Measurements from ENCODE around the gene DDX10. TPM values are rescaled to one million over a fixed set of nuclear protein-coding genes. Genes with fewer than 3 reads are reported as not detected.

Gene DDX10
- total and polyA plus RNA-seq, 10 donors, result 17.5 to 39.3 (median 23.0) TPM

- Histone ChIP-seq H3K4me3 (no peak overlapping the region), H3K27ac (no peak overlapping the region), H3K4me1 (peaks cover 0 to 12% (median 4%) of the 10 kb centered on the region in 6 donors), H3K27me3 (replicated peaks in 1 of 7) (no peaks in the 10 kb centered on the region), H3K9me3 (no peaks in the 10 kb centered on the region), H3K36me3 (no peaks in the 10 kb centered on the region)
- TF ChIP-seq CTCF (IDR thresholded peaks at IDR 0.05 in 8 of 11, conservative IDR thresholded peaks at IDR 0.05 in 3 of 11) (no peak), POLR2A (IDR thresholded peaks at IDR 0.05) (no peak), POLR2AphosphoS5 (IDR thresholded peaks at IDR 0.05) (no peak)
- intact Hi-C loops (cut with DNase I; ENCODE audit: low total_unique reads), result no loop called here
- WGBS, 5 donors, result 45 to 58% (median 56%) methylated on average over 2 of the region's 2 CpGs
- DNase-seq, result no peak
Observed at GRCh38 chr11:108754901-108755625, 90.2 kb downstream of the DDX10 start.

DNA sequence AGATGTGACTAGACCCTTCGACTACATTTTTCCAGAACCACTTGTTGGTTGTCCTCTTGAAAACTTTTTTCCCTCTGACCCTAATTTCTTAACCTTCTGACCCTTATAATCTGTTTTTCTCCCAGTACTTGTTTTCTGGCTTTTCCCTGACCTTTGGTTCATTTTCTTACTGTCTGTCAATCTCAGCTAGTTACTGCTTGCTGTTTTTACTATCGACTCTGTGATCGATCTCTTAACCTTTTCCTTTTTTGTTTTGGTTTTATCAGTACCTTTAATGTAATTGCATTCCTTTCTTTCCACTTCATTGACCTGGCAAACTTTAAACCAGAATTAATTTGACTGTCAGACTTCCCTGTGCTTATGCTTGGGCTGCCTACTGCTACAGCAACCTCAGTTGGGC, 92.8 kb downstream of the DDX10 start:
- H3K4me3 ChIP-seq, result no peak overlapping the region
- TF ChIP-seq POLR2AphosphoS5 (IDR thresholded peaks at IDR 0.05) (no peak), POLR2A (IDR thresholded peaks at IDR 0.05) (no peak)
- H3K27ac ChIP-seq, result no peak overlapping the region
- no peaks in the 10 kb centered on the region for H3K36me3 ChIP-seq
- WGBS, 5 donors, result 80 to 87% (median 83%) methylated on average over 3 of the region's 3 CpGs
- no peaks in the 10 kb centered on the region for H3K9me3 ChIP-seq
- intact Hi-C loops (cut with DNase I; ENCODE audit: low total_unique reads), result no loop called here
- H3K4me1 ChIP-seq, result peaks cover 0 to 12% (median 4%) of the 10 kb centered on the region in 6 donors
- no peak for DNase-seq
- no peaks in the 10 kb centered on the region for H3K27me3 ChIP-seq (replicated peaks in 1 of 7)

- Histone ChIP-seq H3K4me1 (peaks cover 0 to 12% (median 4%) of the 10 kb centered on the region in 6 donors), H3K36me3 (no peaks in the 10 kb centered on the region), H3K27ac (no peak overlapping the region), H3K9me3 (no peaks in the 10 kb centered on the region), H3K27me3 (replicated peaks in 1 of 7) (no peaks in the 10 kb centered on the region), H3K4me3 (no peak overlapping the region)
- intact Hi-C loops (cut with DNase I; ENCODE audit: low total_unique reads), result no loop called here
- DNase-seq, result no peak
- TF ChIP-seq CTCF (IDR thresholded peaks at IDR 0.05 in 8 of 11, conservative IDR thresholded peaks at IDR 0.05 in 3 of 11) (no peak), POLR2A (IDR thresholded peaks at IDR 0.05) (no peak), POLR2AphosphoS5 (IDR thresholded peaks at IDR 0.05) (no peak)
- 75 to 97% (median 83%) methylated on average over 2 of the region's 2 CpGs for WGBS, 5 donors
Observed at GRCh38 chr11:108758458-108758857, 93.6 kb downstream of the DDX10 start.

DNA sequence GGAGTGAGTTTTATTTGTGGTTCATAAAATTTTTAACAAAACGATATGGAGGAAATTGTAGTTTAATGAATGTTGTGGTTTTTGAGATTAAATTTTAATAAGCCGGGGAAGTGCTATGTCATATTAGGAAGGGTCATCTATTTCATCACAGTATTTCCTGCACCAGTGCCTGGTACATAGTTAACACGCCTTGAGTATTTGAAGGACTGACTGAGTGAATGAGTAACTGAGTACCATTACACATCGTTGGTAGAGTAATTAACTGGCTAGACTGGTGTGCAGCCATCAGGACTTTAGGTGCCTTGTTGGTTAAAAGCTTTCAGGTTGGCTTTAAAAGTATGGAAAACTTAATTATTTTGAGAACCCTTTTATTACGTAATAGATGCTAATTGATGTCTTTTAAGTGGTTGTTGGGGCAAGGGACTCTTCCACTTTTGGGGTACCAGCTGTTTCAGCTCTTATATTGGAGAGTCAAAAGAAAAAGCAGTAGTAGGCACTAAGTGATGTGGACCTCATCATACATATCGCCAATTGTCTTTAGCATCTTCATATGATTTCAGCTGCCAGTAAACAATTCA, 101.8 kb downstream of the DDX10 start:
- H3K4me3 ChIP-seq, result no peak overlapping the region
- H3K27ac ChIP-seq, result no peak overlapping the region
- no peaks in the 10 kb centered on the region for H3K27me3 ChIP-seq (replicated peaks in 1 of 7)
- 86 to 95% (median 91%) methylated on average over 6 of the region's 6 CpGs for WGBS, 5 donors
- H3K36me3 ChIP-seq, result no peaks in the 10 kb centered on the region
- TF ChIP-seq POLR2A (IDR thresholded peaks at IDR 0.05), result no peak
- no peak for DNase-seq
- no peaks in the 10 kb centered on the region for H3K9me3 ChIP-seq
- intact Hi-C loops (cut with DNase I; ENCODE audit: low total_unique reads), result no loop called here
- H3K4me1 ChIP-seq, result no peaks in the 10 kb centered on the region

- Histone ChIP-seq H3K4me3 (no peak overlapping the region), H3K36me3 (no peaks in the 10 kb centered on the region), H3K27ac (no peak overlapping the region), H3K9me3 (no peaks in the 10 kb centered on the region), H3K27me3 (replicated peaks in 1 of 7) (no peaks in the 10 kb centered on the region), H3K4me1 (no peaks in the 10 kb centered on the region)
- no peak for DNase-seq
- TF ChIP-seq CTCF (IDR thresholded peaks at IDR 0.05 in 8 of 11, conservative IDR thresholded peaks at IDR 0.05 in 3 of 11) (no peak), POLR2A (IDR thresholded peaks at IDR 0.05) (no peak), POLR2AphosphoS5 (IDR thresholded peaks at IDR 0.05) (no peak)
- 83 to 93% (median 91%) methylated on average over 3 of the region's 3 CpGs for WGBS, 5 donors
- intact Hi-C loops (cut with DNase I; ENCODE audit: low total_unique reads), result no loop called here
Observed at GRCh38 chr11:108768370-108768769, 103.5 kb downstream of the DDX10 start.

Data from spleen (tissue), 11 donors.